A673 (cell line): ENCODE results near the gene SNAI3. TPM values are rescaled to one million over a fixed set of nuclear protein-coding genes. Genes with fewer than 3 reads are reported as not detected.

Experiments
- BruUV-seq: library from RNA; stranded (reverse); fragments of 400-500 nt; replicated peaks from 2 replicates; lab custom pipeline; 2021; lab: Mats Ljungman, UMichigan
- CTCF ChIA-PET: fragments of 300-600 bp; sonication (Branson Sonifier 250); formaldehyde crosslinking; loops from one replicate; lab custom pipeline; 2022; ENCODE audit warnings: antibody characterized with exemption; lab: Charles Lee
- POLR2A ChIA-PET: fragments of 300-600 bp; sonication (Branson Sonifier 250); formaldehyde crosslinking; loops from one replicate; lab custom pipeline; 2022; ENCODE audit warnings: antibody characterized with exemption; ENCODE audit not compliant: low non-redundant PET; lab: Charles Lee
- DNase-seq: peaks from one replicate; pipeline ENCODE4 v3.0.0-alpha.2; 2015; ENCODE audit warnings: low spot score
- H3K27ac ChIP-seq: fragments of 200-600 bp; sonication (generic); 2 replicates; pipeline ENCODE4 v1.5.1; 2016; ENCODE audit warnings: mixed run types, low read depth, mild to moderate bottlenecking, mixed read lengths, antibody characterized with exemption, low read length; ENCODE audit not compliant: poor library complexity, severe bottlenecking
- H3K27me3 ChIP-seq: fragments of 200-600 bp; sonication (generic); replicated peaks from 2 replicates; pipeline ENCODE4 v1.6.1; 2017; ENCODE audit warnings: mixed run types, low read depth, mild to moderate bottlenecking, mixed read lengths, antibody characterized with exemption, low read length; ENCODE audit not compliant: insufficient read depth, poor library complexity
- H3K36me3 ChIP-seq: fragments of 200-600 bp; sonication (generic); 2 replicates; pipeline ENCODE4 v1.6.1; 2016; ENCODE audit warnings: mixed run types, mild to moderate bottlenecking, mixed read lengths, antibody characterized with exemption, low read length; ENCODE audit not compliant: insufficient read depth, poor library complexity, severe bottlenecking
- H3K4me1 ChIP-seq: fragments of 200-600 bp; sonication (generic); 2 replicates; pipeline ENCODE4 v1.6.1; 2017; ENCODE audit warnings: mixed run types, mild to moderate bottlenecking, mixed read lengths, antibody characterized with exemption, low read length; ENCODE audit not compliant: insufficient read depth, poor library complexity, severe bottlenecking
- H3K4me3 ChIP-seq: fragments of 200-600 bp; sonication (generic); 2 replicates; pipeline ENCODE4 v1.5.1; 2016; ENCODE audit warnings: low read depth, mixed run types, mild to moderate bottlenecking, mixed read lengths, low read length; ENCODE audit not compliant: poor library complexity, severe bottlenecking
- H3K9me3 ChIP-seq: fragments of 200-600 bp; sonication (generic); 2 replicates; pipeline ENCODE4 v1.6.1; 2016; ENCODE audit warnings: mixed run types, low read depth, mild to moderate bottlenecking, mixed read lengths, antibody characterized with exemption, low read length; ENCODE audit not compliant: poor library complexity, severe bottlenecking
- EZH2 ChIP-seq: fragments of 200-600 bp; sonication (generic); IDR thresholded peaks from 2 replicates; pipeline ENCODE4 v1.6.1; 2017; ENCODE audit warnings: borderline replicate concordance, low read depth, mild to moderate bottlenecking, mixed read lengths, antibody characterized with exemption, low read length; ENCODE audit not compliant: poor library complexity, severe bottlenecking
- intact Hi-C: fragments of 100-400 bp; cut with micrococcal nuclease; formaldehyde crosslinking; loops from one replicate; pipeline ENCODE4 v1.10.0; 2022; ENCODE audit not compliant: unreplicated experiment
- total RNA-seq: library from RNA; stranded (reverse); gene quantifications from 2 replicates; pipeline ENCODE4 v1.2.3, GENCODE V29; 2021
- TF ChIP-seq, protein P1 (sequence below): fragments of 300-800, 200-600 bp; sonication (generic); conservative IDR thresholded peaks from 2 replicates; pipeline ENCODE4 v1.5.1; 2017; ENCODE audit warnings: low read depth, mild to moderate bottlenecking, antibody characterized with exemption, low read length, moderate library complexity, mixed read lengths

SNAI3 gene
- total RNA-seq, 1 experiment from 2014 or later, result not detected

DNA sequence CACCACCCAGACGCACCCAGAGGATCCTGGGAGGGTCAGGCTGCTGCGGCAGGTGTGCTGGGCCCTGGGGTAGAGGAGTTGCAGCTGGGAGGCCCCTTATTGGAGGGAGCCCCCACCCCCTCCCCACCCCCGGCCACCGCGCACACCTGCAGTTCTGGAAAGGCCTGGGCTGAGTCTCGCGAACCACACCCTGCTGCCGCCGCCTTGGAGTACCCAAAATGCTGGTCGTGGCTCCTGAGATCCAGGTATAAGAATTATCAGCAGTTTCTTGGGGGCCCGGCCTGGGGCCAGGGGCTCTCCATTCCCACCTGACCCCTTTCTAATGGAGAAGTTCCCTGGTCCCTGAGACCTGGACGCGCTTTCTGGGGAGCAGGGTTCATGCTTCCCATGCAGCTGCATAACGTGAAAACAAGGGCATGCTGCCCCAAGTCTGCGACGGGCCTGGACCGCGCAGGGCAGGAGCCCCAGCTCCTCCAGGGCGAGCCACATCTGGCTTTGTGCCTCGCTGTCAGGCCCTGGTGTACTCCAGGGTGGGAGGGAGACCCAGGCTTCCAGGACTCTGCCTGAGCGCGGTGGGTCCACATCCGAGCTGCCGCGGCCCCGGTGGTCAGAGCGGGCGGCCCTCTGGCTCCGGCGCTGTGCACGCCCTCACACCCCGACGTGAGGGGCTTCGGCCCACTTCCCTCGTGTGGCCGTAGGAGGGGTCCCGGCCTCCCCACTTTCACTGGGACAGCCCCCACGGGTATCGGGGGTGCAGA is 7.3 kb upstream of the SNAI3 start:
- Histone ChIP-seq H3K27ac (no peak overlapping the region), H3K4me3 (no peak overlapping the region), H3K4me1 (no peaks in the 10 kb centered on the region), H3K9me3 (no peaks in the 10 kb centered on the region), H3K27me3 (no peaks in the 10 kb centered on the region), H3K36me3 (peaks cover 6% of the 10 kb centered on the region)
- no peak for DNase-seq
- intact Hi-C loops, result no loop called here
- TF ChIP-seq, protein P1, sequence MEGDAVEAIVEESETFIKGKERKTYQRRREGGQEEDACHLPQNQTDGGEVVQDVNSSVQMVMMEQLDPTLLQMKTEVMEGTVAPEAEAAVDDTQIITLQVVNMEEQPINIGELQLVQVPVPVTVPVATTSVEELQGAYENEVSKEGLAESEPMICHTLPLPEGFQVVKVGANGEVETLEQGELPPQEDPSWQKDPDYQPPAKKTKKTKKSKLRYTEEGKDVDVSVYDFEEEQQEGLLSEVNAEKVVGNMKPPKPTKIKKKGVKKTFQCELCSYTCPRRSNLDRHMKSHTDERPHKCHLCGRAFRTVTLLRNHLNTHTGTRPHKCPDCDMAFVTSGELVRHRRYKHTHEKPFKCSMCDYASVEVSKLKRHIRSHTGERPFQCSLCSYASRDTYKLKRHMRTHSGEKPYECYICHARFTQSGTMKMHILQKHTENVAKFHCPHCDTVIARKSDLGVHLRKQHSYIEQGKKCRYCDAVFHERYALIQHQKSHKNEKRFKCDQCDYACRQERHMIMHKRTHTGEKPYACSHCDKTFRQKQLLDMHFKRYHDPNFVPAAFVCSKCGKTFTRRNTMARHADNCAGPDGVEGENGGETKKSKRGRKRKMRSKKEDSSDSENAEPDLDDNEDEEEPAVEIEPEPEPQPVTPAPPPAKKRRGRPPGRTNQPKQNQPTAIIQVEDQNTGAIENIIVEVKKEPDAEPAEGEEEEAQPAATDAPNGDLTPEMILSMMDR, result no peak
- no peak for TF ChIP-seq EZH2
- ChIA-PET POLR2A (no interaction called here), CTCF (no interaction called here)
- BruUV-seq, result no TSS peak

DNA sequence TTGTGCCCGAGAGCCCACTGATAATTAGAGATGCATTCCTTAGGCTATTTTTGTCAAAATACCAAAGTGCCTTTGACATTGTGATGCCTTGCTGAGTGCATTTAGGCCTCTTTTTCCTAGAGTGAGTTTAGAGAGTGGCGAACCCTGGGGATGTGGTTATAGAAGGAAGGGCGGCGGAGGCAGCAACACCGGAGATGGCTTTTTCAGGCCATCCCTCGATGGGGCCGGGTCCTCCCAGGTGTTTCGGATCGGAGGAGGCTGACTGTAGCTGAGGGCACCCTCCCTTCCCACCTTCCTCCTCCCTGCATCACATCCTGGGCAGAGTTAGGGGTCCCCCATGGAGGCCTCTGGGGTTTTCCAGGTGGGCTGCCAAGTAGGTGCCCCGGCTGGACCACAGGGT is 6.6 kb upstream of the SNAI3 start:
- no peak overlapping the region for H3K27ac ChIP-seq
- no peaks in the 10 kb centered on the region for H3K4me1 ChIP-seq
- H3K36me3 ChIP-seq, result no peaks in the 10 kb centered on the region
- ChIA-PET POLR2A (no interaction called here), CTCF (no interaction called here)
- intact Hi-C loops, result no loop called here
- H3K27me3 ChIP-seq, result no peaks in the 10 kb centered on the region
- DNase-seq, result no peak
- no peak for TF ChIP-seq EZH2
- TF ChIP-seq, protein P1, result no peak
- no peak overlapping the region for H3K4me3 ChIP-seq
- no peaks in the 10 kb centered on the region for H3K9me3 ChIP-seq
- BruUV-seq, result no TSS peak

DNA sequence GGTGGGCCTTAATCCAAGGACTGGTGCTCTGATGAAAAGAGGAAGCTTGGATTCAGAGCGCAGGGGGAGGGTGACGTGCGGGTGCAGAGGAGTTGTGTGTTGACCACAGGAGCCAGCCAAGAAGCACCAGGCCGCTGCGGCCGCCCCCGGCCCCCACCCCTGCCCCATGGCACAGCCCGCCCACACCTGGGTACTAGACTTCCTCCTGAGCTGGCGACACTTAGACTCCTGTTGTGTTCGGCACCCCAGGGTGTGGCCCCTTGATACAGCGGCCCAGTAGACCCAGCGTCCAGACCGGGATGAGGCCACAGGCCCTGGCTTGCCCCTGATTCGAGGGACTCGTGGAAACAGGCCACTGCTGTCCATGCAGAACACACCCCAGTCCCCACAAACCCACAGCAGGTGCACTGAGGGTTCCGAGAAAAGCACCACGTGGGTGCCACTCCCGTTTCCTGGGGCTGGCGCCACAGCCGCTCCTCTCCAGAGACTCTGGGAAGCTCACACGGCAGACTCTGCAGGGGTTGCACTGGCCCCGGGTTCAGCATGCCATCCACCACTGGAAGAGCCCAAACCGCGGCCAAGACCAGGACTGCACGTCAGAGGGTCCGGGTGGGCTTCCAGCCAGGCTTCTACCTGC is 5.7 kb upstream of the SNAI3 start:
- ChIA-PET CTCF (no interaction called here), POLR2A (no interaction called here)
- no TSS peak for BruUV-seq

More for the DNA sequence above, 5.7 kb upstream of the SNAI3 start:
- TF ChIP-seq EZH2, result no peak
- TF ChIP-seq, protein P1, result no peak
- Histone ChIP-seq H3K4me3 (no peak overlapping the region), H3K27ac (no peak overlapping the region), H3K36me3 (no peaks in the 10 kb centered on the region), H3K9me3 (no peaks in the 10 kb centered on the region), H3K27me3 (no peaks in the 10 kb centered on the region), H3K4me1 (no peaks in the 10 kb centered on the region)
- intact Hi-C loops, result no loop called here
- DNase-seq, result no peak
